GM18858 (cell line): ENCODE data around the gene PSAT1.
A peak's percentile ranks its signal among the peaks of the same experiment; 100 is the strongest.

ENCODE experiments used
- ATAC-seq: cut with Tn5 transposase; IDR thresholded peaks from one replicate; pipeline ENCODE4 v1.9.1; 2021; ENCODE audit not compliant: unreplicated experiment

Gene PSAT1

DNA sequence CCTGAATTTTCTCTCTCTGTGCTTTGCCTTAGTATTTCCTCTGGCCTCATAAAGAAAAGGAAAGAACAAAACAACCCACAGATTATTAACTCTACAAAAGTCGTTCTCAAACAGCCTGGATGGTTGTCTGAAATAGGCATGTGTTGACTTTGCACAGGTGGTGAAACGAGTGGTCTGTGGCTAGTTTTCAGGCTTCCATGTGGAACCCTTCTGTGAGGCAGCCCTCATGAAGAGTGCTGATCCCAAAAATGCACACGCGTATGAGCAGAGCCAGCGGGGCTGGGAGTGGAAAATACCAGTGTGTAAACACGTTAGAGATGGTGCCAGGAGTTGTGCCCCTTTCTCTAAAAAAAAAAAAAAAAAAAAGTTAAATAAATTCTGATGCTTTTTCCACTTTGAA, 4.9 kb upstream of the PSAT1 start:
- ATAC-seq = no peak

DNA sequence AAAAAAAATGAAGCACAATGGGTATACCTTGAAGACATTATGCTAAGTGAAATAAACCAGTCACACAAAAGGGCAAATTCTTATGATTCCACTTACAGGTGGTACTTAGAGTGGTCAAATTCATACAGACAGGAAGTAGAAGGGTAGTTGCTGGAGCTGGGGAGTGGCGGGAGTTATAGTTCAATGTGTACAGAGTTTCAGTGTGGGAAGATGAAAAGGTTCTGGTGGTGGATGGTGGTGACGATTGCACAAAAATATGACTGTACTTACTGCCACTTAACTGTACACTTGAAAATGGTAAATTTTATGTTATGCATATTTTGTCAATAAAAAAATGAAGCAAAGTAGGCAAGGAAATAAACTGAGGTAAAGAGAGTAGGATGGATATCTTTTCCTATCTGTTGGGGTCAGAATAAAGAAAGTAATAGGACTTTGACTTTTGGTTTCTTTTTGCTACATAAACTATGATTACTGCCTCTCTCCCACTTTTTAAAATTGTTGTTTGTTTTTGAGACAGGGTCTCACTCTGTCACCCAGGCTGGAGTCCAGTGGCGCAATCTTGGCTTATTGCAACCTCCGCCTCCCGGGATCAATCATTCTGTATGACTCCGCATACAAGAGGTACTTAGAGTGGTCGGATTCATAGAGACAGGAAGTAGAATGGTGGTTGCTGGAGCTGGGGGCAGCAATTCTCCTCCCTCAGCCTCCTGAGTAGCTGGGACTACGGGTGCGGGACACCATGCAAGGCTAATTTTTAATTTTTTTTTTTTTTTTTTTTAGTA, 4.0 kb upstream of the PSAT1 start:
- ATAC-seq = no peak

DNA sequence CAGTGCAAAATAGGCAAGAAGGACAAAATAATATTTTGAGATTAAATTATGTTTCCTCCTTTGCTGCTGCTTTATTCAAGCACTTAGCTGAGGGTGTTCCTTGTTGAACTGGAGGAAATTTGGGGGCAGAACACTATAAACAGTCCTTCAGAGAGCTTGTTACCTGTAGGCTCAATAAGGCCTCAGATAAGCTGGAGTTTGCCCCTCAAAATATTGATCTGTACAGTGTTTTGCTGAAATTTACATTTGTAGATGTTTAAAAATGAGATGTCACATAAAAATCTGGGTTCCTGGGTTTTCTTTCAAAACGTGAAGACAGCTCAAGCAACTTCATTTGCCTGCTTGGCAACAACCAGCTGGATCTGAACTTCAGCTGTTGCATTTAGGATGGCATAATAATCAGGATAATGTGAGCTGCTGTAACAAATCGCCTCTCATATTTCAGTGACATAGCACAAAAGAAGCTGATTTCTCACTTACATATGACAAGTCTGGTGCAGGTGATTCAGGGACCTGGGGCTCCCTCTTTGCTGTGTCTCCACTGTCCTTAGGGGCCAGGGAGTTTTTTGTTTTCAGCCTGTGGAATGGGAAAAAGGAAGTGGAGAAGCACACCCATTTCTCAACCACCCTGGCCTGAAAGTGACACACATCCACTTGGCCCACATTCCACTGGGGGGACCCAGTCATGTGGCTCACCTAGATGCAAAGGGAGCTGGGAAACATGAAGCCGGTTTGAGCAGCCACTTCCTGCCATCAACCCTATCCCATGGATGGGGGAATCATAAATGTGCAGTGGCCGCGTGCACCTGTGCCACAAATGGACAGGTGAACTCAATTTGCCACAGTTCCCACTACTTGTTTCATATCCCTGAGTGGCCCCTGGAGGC, 2.4 kb upstream of the PSAT1 start:
- no peak for ATAC-seq

DNA sequence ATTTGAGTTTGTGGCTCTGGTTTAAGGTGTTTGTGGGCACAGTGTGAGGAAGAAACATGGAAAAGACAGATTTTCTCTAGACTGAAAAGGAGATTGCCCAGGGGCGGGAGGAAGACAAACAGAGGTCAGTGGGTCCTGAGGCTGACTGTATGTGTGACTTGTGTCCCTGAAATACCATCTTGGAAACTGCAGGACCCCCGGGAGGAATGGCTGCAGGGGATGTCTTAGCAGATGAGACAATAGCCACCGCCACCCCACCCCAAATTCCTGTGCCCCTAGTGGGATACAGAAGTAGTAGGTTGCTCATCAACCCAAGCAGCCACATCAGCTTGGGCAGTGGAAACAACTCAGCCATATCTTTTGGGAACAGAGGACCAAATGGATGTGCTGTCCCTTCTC, 1.7 kb upstream of the PSAT1 start:
- ATAC-seq = no peak

DNA sequence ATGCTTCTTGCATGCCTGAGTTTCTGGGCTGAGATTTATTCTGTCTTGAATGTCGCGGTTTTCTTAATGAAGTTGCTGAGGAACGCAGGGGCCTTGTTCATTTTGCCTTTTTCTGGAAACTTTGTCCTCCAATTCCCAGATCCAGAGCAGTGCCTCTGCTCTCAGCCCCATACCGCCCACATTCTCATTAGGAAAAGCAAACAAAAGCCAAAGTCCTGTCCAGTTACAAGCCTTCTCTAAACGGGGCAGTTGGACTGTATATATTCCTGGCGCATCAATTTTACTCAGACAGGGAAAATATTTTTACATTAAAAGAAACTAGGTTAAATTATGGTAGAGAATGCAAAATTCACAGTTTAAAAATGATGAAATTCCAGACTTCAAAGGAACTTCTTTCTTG, 1.2 kb upstream of the PSAT1 start:
- no peak for ATAC-seq

DNA sequence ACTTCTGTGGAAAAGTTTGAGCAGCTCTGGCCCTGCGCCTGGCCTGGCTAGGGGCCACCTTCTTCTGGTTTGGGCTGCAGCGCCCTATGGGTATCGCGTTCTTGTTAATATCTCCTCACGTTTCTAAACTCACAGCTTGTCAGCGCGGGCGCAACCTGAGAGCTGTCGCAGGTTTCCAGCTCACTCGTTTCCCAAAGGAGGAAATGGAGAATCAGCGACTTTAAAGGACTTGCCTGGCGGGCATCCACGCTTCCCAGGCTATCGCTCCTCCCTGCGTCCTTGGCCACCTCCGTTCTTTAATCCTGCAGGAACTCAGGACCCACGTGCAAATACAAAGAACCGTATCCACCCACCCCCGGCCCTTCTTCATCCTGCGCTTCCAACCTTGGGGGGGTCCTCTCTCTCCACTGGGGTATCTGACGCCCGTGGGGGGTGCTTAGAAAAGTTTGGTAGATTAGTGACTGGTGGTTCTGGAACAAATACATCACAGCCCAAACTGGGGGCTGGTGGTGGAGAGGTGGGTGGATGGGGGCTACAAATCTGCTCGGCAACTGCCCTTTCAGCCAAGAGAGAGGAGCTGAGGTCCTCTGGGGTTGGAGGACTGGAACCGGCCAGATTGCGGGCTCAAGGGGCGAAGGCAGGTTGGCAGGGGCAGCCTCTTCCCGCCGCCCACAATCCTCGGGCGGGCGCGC, 578 bp upstream of the PSAT1 start:
- ATAC-seq = no peak

DNA sequence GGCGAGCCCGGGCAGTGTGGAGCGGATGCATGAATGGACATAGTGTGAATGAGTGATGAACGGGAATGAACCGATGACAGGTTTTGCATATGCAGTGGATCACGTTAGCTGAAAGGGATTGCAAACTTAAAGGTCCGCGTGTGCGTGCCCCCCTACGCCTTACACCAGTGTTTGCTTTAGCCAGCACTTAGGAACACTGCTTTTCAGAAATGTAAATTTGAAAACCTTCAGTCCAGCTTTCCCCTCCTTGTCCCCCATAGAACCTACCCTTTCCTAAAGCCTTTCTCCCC, 692 bp downstream of the PSAT1 start:
- ATAC-seq = peak; percentile 48

DNA sequence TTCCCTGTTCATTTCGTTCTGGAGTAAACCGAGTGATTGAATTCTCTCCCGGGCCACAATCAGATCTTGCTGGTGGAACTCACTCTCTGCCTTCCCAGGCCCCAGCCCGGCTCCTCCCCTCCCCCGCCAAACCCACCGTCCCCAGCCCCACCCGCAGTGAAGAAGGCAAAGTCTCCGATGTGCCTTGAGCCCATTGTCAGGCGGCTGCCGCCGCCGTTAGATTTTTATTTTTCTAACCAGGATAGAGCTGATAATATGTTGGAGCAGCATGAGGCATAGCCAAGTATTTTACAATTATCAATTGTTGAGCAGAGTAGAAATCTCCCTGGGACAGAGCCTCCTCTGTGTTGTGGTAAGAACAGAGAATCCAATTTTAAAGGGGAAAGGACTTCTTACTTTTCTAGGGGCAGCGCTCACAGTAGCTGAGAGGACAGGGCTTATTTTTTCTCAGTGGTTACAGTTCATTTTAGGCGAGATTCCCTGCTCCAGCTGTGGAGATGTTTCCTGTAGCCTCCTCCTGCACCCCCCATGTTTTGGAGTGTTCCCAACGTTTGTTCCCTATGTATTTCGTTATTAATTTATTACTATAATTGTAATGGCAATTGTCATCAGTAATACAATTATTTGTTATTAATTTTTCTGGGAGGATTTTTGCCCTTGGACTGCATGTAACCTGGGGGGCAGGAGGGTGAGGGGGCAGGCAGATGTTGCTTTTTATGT, 1.3 kb downstream of the PSAT1 start:
- ATAC-seq = no peak

DNA sequence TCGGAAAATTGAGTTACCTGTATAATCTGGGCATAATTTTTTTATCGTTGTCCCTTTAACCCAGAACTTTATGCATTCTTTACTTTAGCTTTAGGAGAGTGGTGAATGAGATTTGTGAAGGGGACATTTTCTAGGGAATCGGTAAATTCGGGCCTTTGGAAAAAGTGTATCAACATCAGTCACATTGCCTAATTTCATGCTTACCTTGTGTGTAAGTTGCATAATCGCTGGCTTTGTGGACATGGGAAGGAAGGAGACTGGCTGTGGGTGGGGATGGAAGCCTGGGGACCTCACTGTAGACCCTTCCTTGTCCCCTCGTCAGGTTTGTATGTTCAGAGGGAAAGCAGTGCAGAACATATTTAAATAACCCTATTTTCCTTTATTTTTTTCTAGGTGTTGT, 3.3 kb downstream of the PSAT1 start:
- ATAC-seq = no peak

DNA sequence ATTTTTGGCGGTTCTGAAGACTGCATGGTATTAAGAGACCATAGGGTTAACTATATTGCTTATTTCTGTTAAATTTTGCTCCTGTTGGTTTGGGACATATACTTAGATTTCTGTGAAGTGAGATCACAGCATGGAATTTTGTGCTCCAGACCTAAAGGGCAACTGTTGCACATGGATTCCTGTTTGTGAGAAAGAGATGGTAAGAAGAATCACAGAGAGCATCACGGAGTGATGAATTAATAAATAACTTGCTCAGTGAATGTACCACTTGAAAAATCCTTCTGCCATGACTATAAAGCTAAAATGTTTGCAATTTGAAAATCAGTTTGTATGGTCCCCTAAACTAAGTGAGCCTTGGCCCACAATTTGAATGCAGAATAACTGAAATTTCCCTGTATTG, 4.5 kb downstream of the PSAT1 start:
- ATAC-seq = no peak

DNA sequence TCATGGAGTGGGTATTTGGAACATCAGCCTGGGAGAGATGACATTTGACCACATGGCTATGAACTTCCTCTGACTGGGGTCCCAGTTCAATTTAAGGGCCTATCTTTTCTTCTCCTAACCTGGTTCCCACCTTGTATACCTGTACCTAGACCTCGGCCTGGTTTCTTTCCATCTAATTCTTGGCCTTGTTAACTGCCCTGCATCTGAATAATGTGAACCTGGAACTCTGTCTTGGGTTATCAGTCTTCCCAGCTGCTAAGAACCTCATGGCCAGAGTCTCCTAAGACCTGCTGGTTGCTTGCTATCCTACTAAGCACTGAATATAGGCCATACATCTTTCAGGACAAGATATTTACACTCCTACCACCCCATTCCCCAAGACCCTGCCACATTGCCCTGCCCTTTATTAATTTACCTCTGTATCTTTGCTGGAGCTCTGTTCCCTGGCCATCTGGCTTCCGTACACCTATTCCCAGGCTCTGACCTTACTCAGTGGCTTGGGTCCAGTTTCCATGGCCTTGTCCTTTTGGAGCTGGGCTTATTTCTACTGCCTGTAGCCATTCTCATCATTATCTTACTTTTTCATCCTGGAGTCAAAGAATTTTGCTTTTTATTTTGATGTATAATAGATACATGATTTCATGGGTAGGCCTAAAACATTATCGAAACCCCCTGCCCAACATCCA, 6.6 kb downstream of the PSAT1 start:
- ATAC-seq = no peak

DNA sequence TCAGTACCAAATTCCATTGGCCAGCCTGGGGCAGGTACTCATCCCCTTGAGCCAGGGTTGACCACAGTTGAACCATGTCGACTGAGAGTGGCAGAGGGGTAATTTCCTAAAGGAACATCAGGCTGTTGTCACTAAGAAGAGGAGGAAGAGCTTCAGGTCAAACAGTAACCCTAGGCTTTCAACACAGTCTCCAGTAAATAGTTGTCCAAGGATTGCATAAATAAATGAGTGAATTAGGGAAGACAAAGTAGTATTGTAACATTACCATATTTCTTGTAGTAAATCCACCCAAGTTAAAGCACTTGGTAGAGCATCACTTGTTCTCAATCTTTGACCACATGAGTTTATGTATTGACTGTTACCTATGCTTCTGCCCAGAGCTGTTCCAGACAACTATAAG, 7.4 kb downstream of the PSAT1 start:
- no peak for ATAC-seq

DNA sequence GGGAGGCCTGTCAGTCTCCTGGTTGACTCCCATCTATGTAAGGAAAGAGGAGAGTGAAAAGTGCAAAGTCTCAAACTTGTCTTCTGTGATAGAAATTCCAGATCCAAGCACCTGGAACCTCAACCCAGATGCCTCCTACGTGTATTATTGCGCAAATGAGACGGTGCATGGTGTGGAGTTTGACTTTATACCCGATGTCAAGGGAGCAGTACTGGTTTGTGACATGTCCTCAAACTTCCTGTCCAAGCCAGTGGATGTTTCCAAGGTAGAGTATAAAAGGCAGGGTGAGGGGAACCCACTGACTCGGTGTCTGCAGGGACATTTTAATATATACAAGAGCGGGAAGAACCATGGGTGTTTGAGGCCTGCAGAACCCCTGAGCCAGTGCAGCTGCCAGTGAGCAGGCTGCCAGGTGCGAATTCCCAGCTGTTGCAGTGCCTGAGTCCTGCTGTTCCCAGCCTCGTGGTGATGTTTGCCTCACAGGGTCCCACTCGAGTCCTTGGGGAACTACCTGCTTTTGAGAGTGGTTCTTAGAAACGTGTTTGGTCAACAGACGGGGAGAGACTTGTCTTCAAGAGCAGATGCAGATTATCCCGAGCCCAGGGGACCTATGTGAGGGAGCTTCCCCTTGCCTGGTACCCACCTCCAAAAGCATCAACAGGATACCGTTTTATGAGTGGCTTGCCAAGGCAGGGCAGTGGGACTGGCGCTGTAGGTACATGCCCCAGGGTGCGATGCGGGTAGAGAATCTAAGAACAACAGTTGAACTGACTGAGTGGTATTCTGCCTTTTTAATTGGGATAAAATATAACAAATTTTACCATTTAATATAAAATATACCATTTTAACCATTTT, 9.5 kb downstream of the PSAT1 start:
- ATAC-seq = no peak

DNA sequence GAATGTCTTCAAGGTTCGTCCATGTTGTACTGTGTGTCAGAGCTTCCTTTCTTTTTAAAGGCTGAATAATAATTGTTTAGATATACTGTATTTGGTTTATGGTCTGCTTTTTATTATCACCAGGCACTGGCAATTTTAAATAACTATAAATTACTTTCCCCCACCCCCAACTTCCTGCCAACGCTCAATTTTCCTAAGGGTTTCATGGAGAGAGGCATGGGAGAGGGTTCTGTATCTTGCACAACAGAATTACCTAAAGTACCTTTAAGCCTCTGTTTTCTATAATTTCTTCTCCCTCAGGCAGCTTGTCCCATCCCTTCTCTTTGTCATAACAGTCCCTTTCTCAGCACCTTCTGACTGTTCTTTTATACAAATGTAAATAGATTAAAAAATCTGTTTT, 10.4 kb downstream of the PSAT1 start:
- no peak for ATAC-seq

DNA sequence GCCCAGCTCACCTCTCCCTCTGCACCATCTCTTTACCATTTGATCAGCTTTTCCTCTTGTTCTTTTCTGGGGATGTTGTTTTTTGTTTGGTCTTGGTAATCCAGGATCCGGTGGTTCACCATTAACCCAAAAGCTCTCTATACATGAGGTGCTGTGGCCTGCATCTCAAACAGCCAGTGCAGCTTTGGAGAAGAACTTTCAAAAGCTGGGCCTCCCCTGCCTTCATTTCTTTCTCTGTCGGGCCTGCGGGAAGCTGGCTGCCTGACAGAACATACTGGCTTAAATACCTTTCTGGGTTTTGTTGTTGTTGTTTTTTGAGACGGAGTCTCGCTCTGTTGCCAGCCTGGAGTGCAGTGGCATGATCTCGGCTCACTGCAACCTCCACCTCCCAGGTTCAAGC, 12.1 kb downstream of the PSAT1 start:
- no peak for ATAC-seq

DNA sequence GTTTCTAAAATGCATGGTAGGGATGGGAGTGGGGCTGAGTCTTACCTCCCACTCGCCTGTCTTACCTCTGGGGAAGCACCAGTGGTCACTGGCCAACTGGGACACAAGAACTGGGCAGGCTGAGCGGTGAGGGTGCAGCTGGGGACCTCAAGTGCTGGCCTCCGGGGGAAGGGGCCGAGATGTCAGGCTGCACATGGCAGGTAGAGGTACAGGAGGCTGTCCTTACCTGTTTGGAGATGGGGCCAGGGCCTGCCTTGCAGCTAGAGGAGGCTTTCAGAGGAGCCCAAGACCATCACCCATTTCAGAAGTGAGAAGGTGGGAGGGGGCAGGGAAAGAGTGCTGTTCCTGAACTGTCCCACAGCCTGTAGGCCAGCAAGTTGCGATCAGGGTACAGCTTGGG, 14.2 kb downstream of the PSAT1 start:
- no peak for ATAC-seq

DNA sequence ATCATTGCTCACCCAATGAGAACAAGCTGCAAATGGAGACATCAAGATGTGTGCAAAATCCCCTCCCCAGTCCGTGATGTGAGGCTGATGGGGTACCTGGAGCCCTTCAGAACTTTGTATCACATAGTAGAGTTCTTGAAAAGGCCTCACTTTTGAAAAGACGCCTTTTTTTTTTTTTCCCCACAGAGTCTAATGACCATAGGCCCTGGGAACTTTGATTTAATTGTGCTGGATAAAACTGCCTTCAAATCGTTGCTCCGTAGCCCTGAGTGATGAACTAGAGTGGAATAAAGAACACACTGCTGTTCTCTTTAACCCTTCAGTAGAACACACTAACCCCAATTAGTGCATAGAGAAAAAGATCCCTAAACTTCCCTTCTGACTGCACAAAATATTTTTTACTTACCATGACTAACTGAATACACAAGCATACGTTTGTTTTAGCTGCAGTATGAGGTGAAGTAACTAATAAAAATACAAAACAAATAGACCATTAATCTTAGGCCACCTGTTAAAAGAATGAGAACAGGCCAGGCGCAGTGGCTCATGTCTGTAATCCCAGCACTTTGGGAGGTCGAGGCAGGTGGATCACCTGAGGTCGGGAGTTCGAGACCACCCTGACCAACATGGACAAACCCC, 15.1 kb downstream of the PSAT1 start:
- no peak for ATAC-seq

DNA sequence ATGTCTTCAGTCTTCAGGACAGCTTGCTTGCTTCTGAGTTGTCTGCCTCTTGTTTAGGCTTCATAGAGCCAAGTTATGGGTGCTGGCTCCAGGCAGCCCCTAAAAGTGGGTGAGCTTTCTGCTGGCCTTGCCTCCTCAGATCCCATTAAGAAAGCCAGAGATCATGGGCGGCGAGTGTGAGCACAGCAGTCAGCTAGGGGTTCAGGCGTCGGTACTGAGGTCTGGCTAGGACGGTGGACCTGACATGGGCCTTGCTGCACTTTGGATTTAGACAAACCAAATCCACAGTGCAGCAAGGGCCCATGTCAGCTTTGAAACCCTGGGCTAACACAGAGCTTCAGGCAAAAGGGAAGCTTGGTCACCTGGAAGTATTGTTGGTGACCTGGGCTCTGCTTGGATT, 17.6 kb downstream of the PSAT1 start:
- ATAC-seq = no peak
